ENCODE data around the gene GPATCH8.

DNA sequence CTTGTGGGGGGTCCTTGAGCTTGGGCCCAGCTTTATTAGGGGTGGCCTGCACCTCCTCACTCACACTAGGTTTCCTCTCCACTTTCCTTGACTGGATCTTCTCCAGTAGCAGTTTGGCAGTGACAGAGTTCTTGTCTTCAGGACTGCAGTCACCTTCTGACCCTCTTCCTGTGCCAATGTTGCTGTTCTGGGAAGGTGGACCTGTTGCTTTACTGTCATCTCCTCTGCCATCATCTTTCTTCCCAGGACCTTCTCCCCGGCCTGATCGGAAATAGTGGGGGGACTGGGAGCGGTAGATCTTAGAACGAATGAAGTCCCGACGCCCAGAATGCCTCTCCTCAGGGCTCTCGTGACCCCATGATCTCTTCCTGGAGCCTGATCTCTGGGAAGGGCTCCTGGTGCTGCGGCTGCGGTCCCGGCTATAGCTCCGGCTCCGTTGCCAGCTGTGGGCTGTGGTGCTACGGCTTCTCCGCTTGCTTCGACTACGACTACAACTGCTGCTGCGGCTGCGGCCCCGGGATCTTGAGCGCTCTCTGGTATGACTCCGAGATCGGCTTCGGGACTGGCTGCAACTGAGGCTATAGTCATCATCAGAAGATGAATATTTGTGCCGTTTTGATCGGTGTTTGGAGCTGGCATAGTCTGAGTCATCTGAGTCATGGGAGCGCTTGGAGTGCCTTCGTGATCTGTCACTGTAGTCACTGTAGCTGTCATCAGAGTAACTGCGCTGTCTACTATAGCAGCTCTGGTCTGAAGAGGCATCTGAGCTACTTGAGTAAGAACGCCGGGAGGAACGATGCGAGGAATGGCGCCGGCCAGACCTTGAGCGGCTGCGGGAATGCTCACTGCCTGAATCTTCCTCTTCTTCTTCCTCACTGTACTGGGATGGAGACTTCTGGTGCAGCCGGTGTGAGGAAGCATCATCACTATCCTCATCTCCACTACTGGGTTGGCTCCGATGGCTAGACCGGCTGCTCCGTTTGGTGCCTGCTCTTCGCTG, 104.2 kb downstream of the GPATCH8 start:
- TF ChIP-seq, protein P1, sequence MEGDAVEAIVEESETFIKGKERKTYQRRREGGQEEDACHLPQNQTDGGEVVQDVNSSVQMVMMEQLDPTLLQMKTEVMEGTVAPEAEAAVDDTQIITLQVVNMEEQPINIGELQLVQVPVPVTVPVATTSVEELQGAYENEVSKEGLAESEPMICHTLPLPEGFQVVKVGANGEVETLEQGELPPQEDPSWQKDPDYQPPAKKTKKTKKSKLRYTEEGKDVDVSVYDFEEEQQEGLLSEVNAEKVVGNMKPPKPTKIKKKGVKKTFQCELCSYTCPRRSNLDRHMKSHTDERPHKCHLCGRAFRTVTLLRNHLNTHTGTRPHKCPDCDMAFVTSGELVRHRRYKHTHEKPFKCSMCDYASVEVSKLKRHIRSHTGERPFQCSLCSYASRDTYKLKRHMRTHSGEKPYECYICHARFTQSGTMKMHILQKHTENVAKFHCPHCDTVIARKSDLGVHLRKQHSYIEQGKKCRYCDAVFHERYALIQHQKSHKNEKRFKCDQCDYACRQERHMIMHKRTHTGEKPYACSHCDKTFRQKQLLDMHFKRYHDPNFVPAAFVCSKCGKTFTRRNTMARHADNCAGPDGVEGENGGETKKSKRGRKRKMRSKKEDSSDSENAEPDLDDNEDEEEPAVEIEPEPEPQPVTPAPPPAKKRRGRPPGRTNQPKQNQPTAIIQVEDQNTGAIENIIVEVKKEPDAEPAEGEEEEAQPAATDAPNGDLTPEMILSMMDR (conservative IDR thresholded peaks at IDR 0.05; ENCODE audit: low read length): no peak
- no peak for TF ChIP-seq EZH2phosphoT487 (IDR thresholded peaks at IDR 0.05; ENCODE audit: borderline replicate concordance)
